K562 (cell line): Measurements from ENCODE around the gene CRKL. TPM values are rescaled to one million over a fixed set of nuclear protein-coding genes. Genes with fewer than 3 reads are reported as not detected.

Experiments
- BCOR ChIP-seq: fragments of 450-650 bp; IDR thresholded peaks from 2 replicates; pipeline ENCODE4 v1.6.1; 2016
- BRD9 ChIP-seq: fragments of 450-650 bp; IDR thresholded peaks from 2 replicates; pipeline ENCODE4 v1.6.1; 2018; ENCODE audit warnings: low read depth; ENCODE audit not compliant: partially characterized antibody
- CCAR2 ChIP-seq: fragments of 200-400 bp; formaldehyde crosslinking; IDR thresholded peaks from 2 replicates; pipeline ENCODE4 v1.6.1; 2017; ENCODE audit warnings: mild to moderate bottlenecking, low read depth, low read length
- EHMT2 ChIP-seq: fragments of 450-650 bp; IDR thresholded peaks from 2 replicates; pipeline ENCODE4 v1.6.1; 2018; ENCODE audit warnings: antibody characterized with exemption
- EZH2 ChIP-seq: IDR thresholded peaks from 2 replicates; pipeline ENCODE4 v1.6.1; 2012; ENCODE audit warnings: low read depth, mild to moderate bottlenecking, inconsistent platforms, low read length, borderline replicate concordance
- FOXA3 ChIP-seq, 2 experiments: fragments of 450-650 bp in 1 of 2; sonication (generic) in 1 of 2; formaldehyde crosslinking; IDR thresholded peaks in 1 of 2; conservative IDR thresholded peaks in 1 of 2; 2 replicates each; pipeline versions ENCODE4 v1.4.0 to v1.8.0; 2020 to 2022; ENCODE audit warnings: mild to moderate bottlenecking in 2 of 2, missing genetic modification reagents in 1 of 2
- GABPB2 ChIP-seq: fragments of 250-450 bp; sonication (Bioruptor Pico); conservative IDR thresholded peaks from 2 replicates; pipeline ENCODE4 v1.5.1; 2021; ENCODE audit warnings: mild to moderate bottlenecking
- GTF2A2 ChIP-seq: IDR thresholded peaks from 2 replicates; pipeline ENCODE4 v1.6.1; 2016; ENCODE audit warnings: mild to moderate bottlenecking, missing genetic modification characterization, missing compliant biosample characterization
- GTF3C2 ChIP-seq: IDR thresholded peaks from 3 replicates; pipeline ENCODE4 v1.6.1; 2011; ENCODE audit warnings: borderline replicate concordance, mild to moderate bottlenecking, moderate library complexity; ENCODE audit not compliant: insufficient read length; ENCODE audit errors: extremely low read depth
- HDAC8 ChIP-seq: fragments of 450-650 bp; IDR thresholded peaks from 2 replicates; pipeline ENCODE4 v1.6.1; 2016; ENCODE audit warnings: mild to moderate bottlenecking, missing genetic modification characterization, moderate library complexity, missing compliant biosample characterization
- NFIC ChIP-seq: fragments of 450-650 bp; IDR thresholded peaks from 2 replicates; pipeline ENCODE4 v1.6.1; 2017; ENCODE audit warnings: mild to moderate bottlenecking, inconsistent platforms
- PURB ChIP-seq: sonication (generic); formaldehyde crosslinking; IDR thresholded peaks from 2 replicates; pipeline ENCODE4 v1.9.0; 2021; ENCODE audit warnings: low read depth, mild to moderate bottlenecking, missing genetic modification reagents
- YY1 ChIP-seq, 3 experiments: IDR thresholded peaks; 2 replicates each; pipeline ENCODE4 v1.6.1; 2011; ENCODE audit warnings: low read length in 2 of 3, mild to moderate bottlenecking in 2 of 3, moderate library complexity in 2 of 3, borderline replicate concordance in 1 of 3, control low read depth in 1 of 3, low read depth in 1 of 3; ENCODE audit not compliant: insufficient read depth in 3 of 3, insufficient replicate concordance in 2 of 3, control insufficient read depth in 1 of 3, insufficient read length in 1 of 3; ENCODE audit errors: extremely low read depth in 1 of 3
- ZFPM2 ChIP-seq: fragments of 250-450 bp; sonication (Bioruptor Pico); IDR thresholded peaks from 2 replicates; pipeline ENCODE4 v1.5.1; 2022; ENCODE audit warnings: mild to moderate bottlenecking
- ZNF140 ChIP-seq: fragments of 250-450 bp; sonication (Bioruptor Pico); IDR thresholded peaks from 2 replicates; pipeline ENCODE4 v1.8.0; 2021; ENCODE audit warnings: moderate library complexity, mild to moderate bottlenecking, inconsistent platforms
- ZNF511 ChIP-seq: sonication (generic); formaldehyde crosslinking; IDR thresholded peaks from 2 replicates; pipeline ENCODE4 v1.8.0; 2022; ENCODE audit warnings: mild to moderate bottlenecking, missing genetic modification reagents
- ZNF561 ChIP-seq: fragments of 450-650 bp; formaldehyde crosslinking; conservative IDR thresholded peaks from 2 replicates; pipeline ENCODE4 v1.4.0; 2020; ENCODE audit warnings: mild to moderate bottlenecking, moderate library complexity
- polyA plus RNA-seq, 8 experiments: library from polyadenylated mRNA; depleted of rRNA in 4 of 8; stranded (reverse) in 5 of 8; unstranded in 3 of 8; fragments of >200 nt; fragmentation: Nextera tagmentation in 2 of 8; fragmentation: Illumina TruSeq in 1 of 8; extraction: Ambion mirVana in 2 of 8; extraction: Trizol in 1 of 8; gene quantifications; 2 replicates each; pipeline versions ENCODE4 v1.2.1 to v1.2.3, GENCODE V29; 2011 to 2014; ENCODE audit warnings: inconsistent platforms in 1 of 8, missing spikeins in 1 of 8
- total RNA-seq, 7 experiments: library from RNA; depleted of rRNA in 6 of 7; stranded (reverse); fragments of >200 nt in 6 of 7; fragmentation: Illumina TruSeq in 2 of 7; extraction: Trizol in 2 of 7; gene quantifications; 2 replicates each; pipeline versions ENCODE4 v1.2.1 to v1.2.3, GENCODE V29; 2011 to 2021; ENCODE audit warnings: low replicate concordance in 1 of 7
- TF ChIP-seq, protein P1 (sequence below): fragments of 250-450 bp; sonication (Bioruptor Pico); IDR thresholded peaks from 2 replicates; pipeline ENCODE4 v1.4.0; 2020
- TF ChIP-seq, protein P2 (sequence below): fragments of 150-350 bp; IDR thresholded peaks from 2 replicates; pipeline ENCODE4 v1.6.1; 2014; ENCODE audit warnings: low read depth, mild to moderate bottlenecking, low read length, borderline replicate concordance

CRKL gene
- total and polyA plus RNA-seq, 9 of the 15 experiments (the other 6 are each of a cell fraction or from before 2014, with no cell fraction given): 100 to 263 (median 124) TPM

- TF ChIP-seq ZNF511 (CRISPR knock-in tag) (no peak), EZH2 (no peak), ZFPM2 (CRISPR knock-in tag) (peak; percentile 10; the same call in 1 of the 2 replicates), PURB (no peak), BCOR (no peak), BRD9 (no peak), FOXA3 (CRISPR knock-in tag; conservative IDR thresholded peaks at IDR 0.05 in 1 of 2, IDR thresholded peaks at IDR 0.05 in 1 of 2) (peak in 1 of 2 experiments; percentile 3; a peak in 1 of 4 replicates), CCAR2 (no peak), EHMT2 (no peak), GTF2A2 (tag) (no peak), HDAC8 (tag) (peak; percentile 93), ZNF140 (CRISPR knock-in tag) (no peak), GTF3C2 (no peak), YY1 (IDR thresholded peaks at IDR 0.05; ENCODE audit: borderline replicate concordance in 1 of 3, control insufficient read depth in 1 of 3, extremely low read depth in 1 of 3, insufficient read depth in 3 of 3, insufficient read length in 1 of 3, insufficient replicate concordance in 2 of 3, low read depth in 1 of 3, low read length in 2 of 3) (peak in 2 of 3 experiments; percentile 95), ZNF561 (CRISPR knock-in tag) (peak; percentile 34), NFIC (no peak), GABPB2 (CRISPR knock-in tag) (peak; percentile 61; the same call in 1 of the 2 replicates)
- TF ChIP-seq, protein P1, sequence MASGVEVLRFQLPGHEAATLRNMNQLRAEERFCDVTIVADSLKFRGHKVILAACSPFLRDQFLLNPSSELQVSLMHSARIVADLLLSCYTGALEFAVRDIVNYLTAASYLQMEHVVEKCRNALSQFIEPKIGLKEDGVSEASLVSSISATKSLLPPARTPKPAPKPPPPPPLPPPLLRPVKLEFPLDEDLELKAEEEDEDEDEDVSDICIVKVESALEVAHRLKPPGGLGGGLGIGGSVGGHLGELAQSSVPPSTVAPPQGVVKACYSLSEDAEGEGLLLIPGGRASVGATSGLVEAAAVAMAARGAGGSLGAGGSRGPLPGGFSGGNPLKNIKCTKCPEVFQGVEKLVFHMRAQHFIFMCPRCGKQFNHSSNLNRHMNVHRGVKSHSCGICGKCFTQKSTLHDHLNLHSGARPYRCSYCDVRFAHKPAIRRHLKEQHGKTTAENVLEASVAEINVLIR (CRISPR knock-in tag): peak; percentile 97
- TF ChIP-seq, protein P2, sequence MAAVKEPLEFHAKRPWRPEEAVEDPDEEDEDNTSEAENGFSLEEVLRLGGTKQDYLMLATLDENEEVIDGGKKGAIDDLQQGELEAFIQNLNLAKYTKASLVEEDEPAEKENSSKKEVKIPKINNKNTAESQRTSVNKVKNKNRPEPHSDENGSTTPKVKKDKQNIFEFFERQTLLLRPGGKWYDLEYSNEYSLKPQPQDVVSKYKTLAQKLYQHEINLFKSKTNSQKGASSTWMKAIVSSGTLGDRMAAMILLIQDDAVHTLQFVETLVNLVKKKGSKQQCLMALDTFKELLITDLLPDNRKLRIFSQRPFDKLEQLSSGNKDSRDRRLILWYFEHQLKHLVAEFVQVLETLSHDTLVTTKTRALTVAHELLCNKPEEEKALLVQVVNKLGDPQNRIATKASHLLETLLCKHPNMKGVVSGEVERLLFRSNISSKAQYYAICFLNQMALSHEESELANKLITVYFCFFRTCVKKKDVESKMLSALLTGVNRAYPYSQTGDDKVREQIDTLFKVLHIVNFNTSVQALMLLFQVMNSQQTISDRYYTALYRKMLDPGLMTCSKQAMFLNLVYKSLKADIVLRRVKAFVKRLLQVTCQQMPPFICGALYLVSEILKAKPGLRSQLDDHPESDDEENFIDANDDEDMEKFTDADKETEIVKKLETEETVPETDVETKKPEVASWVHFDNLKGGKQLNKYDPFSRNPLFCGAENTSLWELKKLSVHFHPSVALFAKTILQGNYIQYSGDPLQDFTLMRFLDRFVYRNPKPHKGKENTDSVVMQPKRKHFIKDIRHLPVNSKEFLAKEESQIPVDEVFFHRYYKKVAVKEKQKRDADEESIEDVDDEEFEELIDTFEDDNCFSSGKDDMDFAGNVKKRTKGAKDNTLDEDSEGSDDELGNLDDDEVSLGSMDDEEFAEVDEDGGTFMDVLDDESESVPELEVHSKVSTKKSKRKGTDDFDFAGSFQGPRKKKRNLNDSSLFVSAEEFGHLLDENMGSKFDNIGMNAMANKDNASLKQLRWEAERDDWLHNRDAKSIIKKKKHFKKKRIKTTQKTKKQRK: no peak
Measured at GRCh38 chr22:21001601-21002325, 84.6 kb downstream of the CRKL start, which contains the start of gene THAP7 (continued).
